ENCODE data around the gene TMBIM4. TPM values are rescaled to one million over a fixed set of nuclear protein-coding genes. Genes with fewer than 3 reads are reported as not detected.

Gene TMBIM4
- total RNA-seq, 2 experiments from 2014 or later = 24.1 to 24.2 TPM

- Mint-ChIP-seq H3K27ac (peak overlapping the region; percentile 50), H3K27me3 (no peaks in the 10 kb centered on the region), H3K36me3 (ENCODE audit: low read depth) (peaks cover 90% of the 10 kb centered on the region), H3K4me1 (ENCODE audit: low read depth) (peaks cover 34% of the 10 kb centered on the region), H3K4me3 (no peak overlapping the region), H3K9me3 (peaks cover 5% of the 10 kb centered on the region)
- no peak overlapping the region for H3K4me3 ChIP-seq (ENCODE audit: low read length)
- peak; percentile 73 for ATAC-seq (ENCODE audit: poor library complexity)
- DNase-seq = peak in 3 of 14 experiments; percentile 11 to 52 (median 52)
- intact Hi-C loops (cut with DNase I, micrococcal nuclease) = loop anchor here (1.0 to 10.0 kb wide), 4 partner anchors 264 to 716 kb away; no protein-coding TSS in a partner anchor
- H3K9me3 ChIP-seq (ENCODE audit: control insufficient read depth in 1 of 2, insufficient read depth in 1 of 2, low read length in 2 of 2) = peaks cover 0 to 23% of the 10 kb centered on the region in 2 experiments
- TF ChIP-seq CTCF (IDR thresholded peaks at IDR 0.05) = peak; percentile 36
- no peak overlapping the region for H3K27ac ChIP-seq (ENCODE audit: low read depth in 1 of 2, low read length in 2 of 2)
- CTCF ChIA-PET = interaction anchor here (0.6 to 2.7 kb wide), 6 partner anchors 9 to 121 kb away, joined by 3 to 8 read pairs (median 4); partner anchors contain the start of gene LLPH
- H3K4me1 ChIP-seq (ENCODE audit: insufficient read depth, low read length) = no peaks in the 10 kb centered on the region
- POLR2A ChIA-PET = interaction anchor here (0.9 to 1.3 kb wide), 3 partner anchors 14 to 207 kb away, joined by 3 to 5 read pairs (median 5); partner anchors contain the start of genes LLPH and TMBIM4
- no peaks in the 10 kb centered on the region for H3K27me3 ChIP-seq (ENCODE audit: control insufficient read depth in 1 of 2, insufficient read depth in 2 of 2, low read length in 2 of 2)
- peaks cover 83% of the 10 kb centered on the region for H3K36me3 ChIP-seq (ENCODE audit: insufficient read depth, low read length)
These were observed 24.7 kb downstream of the TMBIM4 start for GRCh38 chr12:66144791-66145754.

GRCh38 chr12:66143868-66144267 lies 25.9 kb downstream of the TMBIM4 start:
- intact Hi-C loops (cut with DNase I, micrococcal nuclease) = loop anchor here (2.0 to 10.0 kb wide), 2 partner anchors 551 to 717 kb away; no protein-coding TSS in a partner anchor
- Histone ChIP-seq H3K27me3 (ENCODE audit: control insufficient read depth in 1 of 2, insufficient read depth in 2 of 2, low read length in 2 of 2) (no peaks in the 10 kb centered on the region), H3K27ac (ENCODE audit: low read depth in 1 of 2, low read length in 2 of 2) (no peak overlapping the region), H3K9me3 (ENCODE audit: control insufficient read depth in 1 of 2, insufficient read depth in 1 of 2, low read length in 2 of 2) (peaks cover 0 to 23% of the 10 kb centered on the region in 2 experiments), H3K4me1 (ENCODE audit: insufficient read depth, low read length) (no peaks in the 10 kb centered on the region), H3K36me3 (ENCODE audit: insufficient read depth, low read length) (peaks cover 82% of the 10 kb centered on the region), H3K4me3 (ENCODE audit: low read length) (no peak overlapping the region)
- no peak overlapping the region for H3K4me3 Mint-ChIP-seq
- H3K9me3 Mint-ChIP-seq = peaks cover 5% of the 10 kb centered on the region
- TF ChIP-seq CTCF (IDR thresholded peaks at IDR 0.05) = no peak
- peaks cover 91% of the 10 kb centered on the region for H3K36me3 Mint-ChIP-seq (ENCODE audit: low read depth)
- no peak for ATAC-seq (ENCODE audit: poor library complexity)
- peaks cover 34% of the 10 kb centered on the region for H3K4me1 Mint-ChIP-seq (ENCODE audit: low read depth)
- H3K27me3 Mint-ChIP-seq = no peaks in the 10 kb centered on the region
- ChIA-PET CTCF (interaction anchor here (2.7 kb wide), 1 partner anchor 13 kb away, joined by 8 read pairs; the partner anchor contains the start of gene LLPH), POLR2A (interaction anchor here (1.3 kb wide), 1 partner anchor 13 kb away, joined by 6 read pairs; no protein-coding TSS in a partner anchor)
- peak overlapping the region; percentile 42 for H3K27ac Mint-ChIP-seq
- DNase-seq = no peak

GRCh38 chr12:66142826-66143225 lies 27.0 kb downstream of the TMBIM4 start:
- peaks cover 84% of the 10 kb centered on the region for H3K36me3 Mint-ChIP-seq (ENCODE audit: low read depth)
- no peaks in the 10 kb centered on the region for H3K27me3 Mint-ChIP-seq
- H3K36me3 ChIP-seq (ENCODE audit: insufficient read depth, low read length) = peaks cover 82% of the 10 kb centered on the region

More at GRCh38 chr12:66142826-66143225, 27.0 kb downstream of the TMBIM4 start:
- Mint-ChIP-seq H3K4me3 (no peak overlapping the region), H3K9me3 (peaks cover 5% of the 10 kb centered on the region), H3K27ac (peak overlapping the region; percentile 42), H3K4me1 (ENCODE audit: low read depth) (peaks cover 27% of the 10 kb centered on the region)
- ChIA-PET CTCF (no interaction called here), POLR2A (interaction anchor here (1.3 kb wide), 1 partner anchor 12 kb away, joined by 6 read pairs; no protein-coding TSS in a partner anchor)
- DNase-seq = no peak
- no peaks in the 10 kb centered on the region for H3K4me1 ChIP-seq (ENCODE audit: insufficient read depth, low read length)
- no peaks in the 10 kb centered on the region for H3K27me3 ChIP-seq (ENCODE audit: control insufficient read depth in 1 of 2, insufficient read depth in 2 of 2, low read length in 2 of 2)
- peaks cover 0 to 23% of the 10 kb centered on the region in 2 experiments for H3K9me3 ChIP-seq (ENCODE audit: control insufficient read depth in 1 of 2, insufficient read depth in 1 of 2, low read length in 2 of 2)
- intact Hi-C loops (cut with DNase I, micrococcal nuclease) = loop anchor here in 1 of 2 experiments (10.0 kb wide), 1 partner anchor 552 kb away; no protein-coding TSS in a partner anchor
- ATAC-seq (ENCODE audit: poor library complexity) = no peak
- no peak for TF ChIP-seq CTCF (IDR thresholded peaks at IDR 0.05)
- H3K4me3 ChIP-seq (ENCODE audit: low read length) = no peak overlapping the region
- H3K27ac ChIP-seq (ENCODE audit: low read depth in 1 of 2, low read length in 2 of 2) = no peak overlapping the region
